Activated naive CD4-positive, alpha-beta T cell treated with anti-CD3 and anti-CD28 coated beads, Interleukin-2, amount 50 U/mL, for 72 hours (primary cell): Measurements from ENCODE around the gene CCDC51. TPM values are rescaled to one million over a fixed set of nuclear protein-coding genes. Genes with fewer than 3 reads are reported as not detected.
A peak's percentile ranks its signal among the peaks of the same experiment; 100 is the strongest.
"Not testable (repeated sequence)": the region's sequence is repeated elsewhere in the genome, so short reads cannot be mapped to it uniquely, and the experiment has no call there.

ENCODE experiments used
- ATAC-seq, 2 donors: fragments of 150-1000 bp; cut with Tn5 transposase; 2 replicates each; pipeline ENCODE4 v1.10.0; 2021; ENCODE audit warnings: mild to moderate bottlenecking in 2 of 2, moderate library complexity in 2 of 2
- DNase-seq, 2 donors: peaks; one replicate each; pipeline ENCODE4 v3.0.0; 2021 to 2022; ENCODE audit warnings: low spot score in 2 of 2
- H3K27ac Mint-ChIP-seq, 2 donors: one replicate each; pipeline ENCODE4 v1.8.0; 2022; ENCODE audit warnings: mild to moderate bottlenecking in 2 of 2, mixed read lengths in 2 of 2
- H3K36me3 Mint-ChIP-seq, 2 donors: one replicate each; pipeline ENCODE4 v1.8.0; 2022; ENCODE audit warnings: mixed read lengths in 2 of 2
- H3K9me3 Mint-ChIP-seq, 2 donors: one replicate each; pipeline ENCODE4 v1.8.0; 2022; ENCODE audit warnings: mixed read lengths in 2 of 2
- total RNA-seq, 2 donors: library from RNA; stranded (reverse); gene quantifications; one replicate each; pipeline ENCODE4 v1.2.3, GENCODE V29; 2022

The CCDC51 gene
- total RNA-seq, 2 donors from 2014 or later = 21.7 to 27.1 TPM

DNA sequence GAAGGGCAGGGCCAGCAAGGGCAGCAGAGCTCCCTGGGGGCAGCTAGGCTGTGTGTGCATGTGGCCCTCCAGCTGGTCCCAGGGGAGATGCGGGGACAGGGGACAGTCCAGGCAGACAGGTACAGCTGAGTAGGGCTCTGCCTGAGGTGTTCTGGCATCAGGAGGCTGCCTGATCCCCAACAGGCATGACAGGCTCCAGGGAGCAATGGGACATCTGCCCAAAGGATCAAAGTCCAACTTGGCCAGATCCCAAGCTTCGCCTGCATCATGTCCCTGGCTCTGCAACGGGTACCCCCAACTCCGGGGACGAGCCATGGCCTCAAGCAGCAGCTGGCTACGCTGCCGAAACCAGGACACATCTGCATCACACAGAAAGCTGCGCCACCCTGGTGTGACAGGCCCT is 28.4 kb upstream of the CCDC51 start:
- no peaks in the 10 kb centered on the region for H3K9me3 Mint-ChIP-seq
- peaks cover 19 to 38% of the 10 kb centered on the region in 2 donors for H3K36me3 Mint-ChIP-seq
- DNase-seq (peak in 1 of 2 donors; percentile 52), ATAC-seq (no peak)
- H3K27ac Mint-ChIP-seq = peak overlapping the region; percentile 96 to 98

GRCh38 chr3:48467473-48468267 is 27.8 kb upstream of the CCDC51 start:
- ATAC-seq (no peak), DNase-seq (peak in 1 of 2 donors; percentile 48)
- peaks cover 19 to 38% of the 10 kb centered on the region in 2 donors for H3K36me3 Mint-ChIP-seq
- H3K9me3 Mint-ChIP-seq = no peaks in the 10 kb centered on the region
- peak overlapping the region; percentile 96 to 98 for H3K27ac Mint-ChIP-seq

GRCh38 chr3:48467110-48467454 is 27.2 kb upstream of the CCDC51 start:
- H3K9me3 Mint-ChIP-seq = no peaks in the 10 kb centered on the region
- ATAC-seq (no peak), DNase-seq (no peak)
- peak overlapping the region; percentile 96 to 98 for H3K27ac Mint-ChIP-seq
- peaks cover 19 to 38% of the 10 kb centered on the region in 2 donors for H3K36me3 Mint-ChIP-seq

DNA sequence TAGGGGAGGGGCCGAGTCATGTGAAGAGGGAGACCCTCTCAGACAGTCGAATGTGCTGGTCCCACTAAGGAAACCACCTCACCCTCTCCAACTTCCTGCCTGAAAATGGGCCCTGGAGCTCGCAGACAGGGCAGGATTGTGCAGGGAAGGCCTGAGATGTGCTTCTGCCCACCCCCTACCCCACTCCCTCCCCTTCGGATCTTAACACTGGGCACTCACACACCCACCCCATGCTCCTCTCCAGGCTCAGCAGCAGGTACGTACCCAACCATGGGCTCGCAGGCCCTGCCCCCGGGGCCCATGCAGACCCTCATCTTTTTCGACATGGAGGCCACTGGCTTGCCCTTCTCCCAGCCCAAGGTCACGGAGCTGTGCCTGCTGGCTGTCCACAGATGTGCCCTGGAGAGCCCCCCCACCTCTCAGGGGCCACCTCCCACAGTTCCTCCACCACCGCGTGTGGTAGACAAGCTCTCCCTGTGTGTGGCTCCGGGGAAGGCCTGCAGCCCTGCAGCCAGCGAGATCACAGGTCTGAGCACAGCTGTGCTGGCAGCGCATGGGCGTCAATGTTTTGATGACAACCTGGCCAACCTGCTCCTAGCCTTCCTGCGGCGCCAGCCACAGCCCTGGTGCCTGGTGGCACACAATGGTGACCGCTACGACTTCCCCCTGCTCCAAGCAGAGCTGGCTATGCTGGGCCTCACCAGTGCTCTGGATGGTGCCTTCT is 26.6 kb upstream of the CCDC51 start:
- peak in 1 of 2 donors; percentile 65 for DNase-seq
- H3K9me3 Mint-ChIP-seq = no peaks in the 10 kb centered on the region
- peaks cover 19 to 38% of the 10 kb centered on the region in 2 donors for H3K36me3 Mint-ChIP-seq
- H3K27ac Mint-ChIP-seq = peak overlapping the region; percentile 96 to 98
- ATAC-seq = peak; percentile 43 to 48

GRCh38 chr3:48465531-48466378 is 25.8 kb upstream of the CCDC51 start:
- ATAC-seq = peak; percentile 93 to 95
- H3K36me3 Mint-ChIP-seq = peaks cover 19 to 38% of the 10 kb centered on the region in 2 donors
- no peaks in the 10 kb centered on the region for H3K9me3 Mint-ChIP-seq
- H3K27ac Mint-ChIP-seq = peak overlapping the region; percentile 96 to 98
- DNase-seq = peak; percentile 81 to 89

DNA sequence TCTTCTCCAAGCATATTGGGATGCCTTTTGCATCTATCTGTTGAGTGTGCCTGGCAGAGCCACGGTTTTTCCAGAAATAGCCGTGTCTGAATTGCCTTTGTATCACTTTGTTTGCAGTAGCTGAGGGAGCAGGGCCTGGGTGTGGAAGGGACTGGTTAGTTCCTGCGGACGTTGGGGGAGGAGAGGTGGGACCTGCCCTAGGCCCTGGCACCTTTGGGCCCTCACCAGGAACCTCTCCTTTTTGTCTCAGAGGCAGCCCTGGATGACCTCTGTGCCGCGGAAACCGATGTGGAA is 25.3 kb upstream of the CCDC51 start:
- H3K9me3 Mint-ChIP-seq = no peaks in the 10 kb centered on the region
- no peak for ATAC-seq
- peaks cover 19 to 35% of the 10 kb centered on the region in 2 donors for H3K36me3 Mint-ChIP-seq
- H3K27ac Mint-ChIP-seq = peak overlapping the region; percentile 96 to 98
- no peak for DNase-seq

DNA sequence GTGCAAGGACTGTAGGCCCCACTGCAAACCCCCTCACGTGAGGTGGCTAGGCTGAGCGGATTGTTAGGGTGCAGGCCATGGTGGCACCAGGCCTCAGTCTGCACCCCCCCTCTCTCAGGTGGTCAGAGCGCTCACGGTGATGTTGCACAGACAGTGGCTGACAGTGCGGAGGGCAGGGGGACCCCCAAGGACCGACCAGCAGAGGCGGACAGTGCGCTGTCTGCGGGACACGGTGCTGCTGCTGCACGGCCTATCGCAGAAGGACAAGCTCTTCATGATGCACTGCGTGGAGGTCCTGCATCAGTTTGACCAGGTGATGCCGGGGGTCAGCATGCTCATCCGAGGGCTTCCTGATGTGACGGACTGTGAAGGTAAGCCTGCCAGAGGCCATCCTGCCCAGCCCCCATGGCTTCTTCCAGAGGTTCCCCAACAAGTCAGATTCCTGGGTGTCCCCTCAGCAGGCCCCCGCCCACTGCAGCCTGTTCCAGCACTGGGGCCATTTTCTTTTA is 24.8 kb upstream of the CCDC51 start:
- Mint-ChIP-seq H3K9me3 (no peaks in the 10 kb centered on the region), H3K27ac (peak overlapping the region in 1 of 2 donors; percentile 98), H3K36me3 (peaks cover 19 to 31% of the 10 kb centered on the region in 2 donors)
- ATAC-seq (no peak), DNase-seq (no peak)

GRCh38 chr3:48463703-48464102 is 23.8 kb upstream of the CCDC51 start:
- ATAC-seq (no peak), DNase-seq (no peak)
- Mint-ChIP-seq H3K9me3 (no peaks in the 10 kb centered on the region), H3K36me3 (peaks cover 19 to 23% of the 10 kb centered on the region in 2 donors), H3K27ac (peak overlapping the region in 1 of 2 donors; percentile 22)

- not testable (repeated sequence) for DNase-seq, ATAC-seq, H3K9me3 Mint-ChIP-seq, H3K27ac Mint-ChIP-seq, H3K36me3 Mint-ChIP-seq
Measured at GRCh38 chr3:48461767-48462166, 21.8 kb upstream of the CCDC51 start.

DNA sequence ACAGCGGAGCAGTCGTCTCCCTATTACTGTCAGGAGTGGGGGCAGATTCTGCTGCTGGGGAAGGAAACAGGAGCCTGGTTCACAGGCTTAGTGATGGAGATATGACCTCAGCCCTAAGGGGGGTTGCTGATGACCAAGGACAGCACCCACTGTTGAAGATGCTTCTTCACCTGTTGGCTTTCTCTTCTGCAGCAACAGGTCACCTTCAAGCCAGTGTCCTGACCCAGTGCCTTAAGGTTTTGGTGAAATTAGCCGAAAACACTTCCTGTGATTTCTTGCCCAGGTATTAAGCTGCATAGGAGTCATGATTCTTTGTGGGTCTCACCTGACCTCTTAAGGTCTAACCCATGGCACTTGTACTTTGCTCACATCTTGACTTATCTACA is 20.6 kb upstream of the CCDC51 start:
- H3K9me3 Mint-ChIP-seq = no peaks in the 10 kb centered on the region
- no peak for DNase-seq
- peak overlapping the region in 1 of 2 donors; percentile 2 for H3K27ac Mint-ChIP-seq
- no peak for ATAC-seq
- no peaks in the 10 kb centered on the region for H3K36me3 Mint-ChIP-seq

- Mint-ChIP-seq H3K36me3 (peaks cover 0 to 3% of the 10 kb centered on the region in 2 donors), H3K9me3 (no peaks in the 10 kb centered on the region)
- DNase-seq = no peak
Measured at GRCh38 chr3:48459773-48460516, 20.0 kb upstream of the CCDC51 start.

GRCh38 chr3:48459331-48459730 is 19.4 kb upstream of the CCDC51 start:
- Mint-ChIP-seq H3K36me3 (peaks cover 0 to 5% of the 10 kb centered on the region in 2 donors), H3K27ac (no peak overlapping the region), H3K9me3 (no peaks in the 10 kb centered on the region)
- DNase-seq (no peak), ATAC-seq (no peak)

More at GRCh38 chr3:48459773-48460516, 20.0 kb upstream of the CCDC51 start:
- H3K27ac Mint-ChIP-seq = no peak overlapping the region
- no peak for ATAC-seq

DNA sequence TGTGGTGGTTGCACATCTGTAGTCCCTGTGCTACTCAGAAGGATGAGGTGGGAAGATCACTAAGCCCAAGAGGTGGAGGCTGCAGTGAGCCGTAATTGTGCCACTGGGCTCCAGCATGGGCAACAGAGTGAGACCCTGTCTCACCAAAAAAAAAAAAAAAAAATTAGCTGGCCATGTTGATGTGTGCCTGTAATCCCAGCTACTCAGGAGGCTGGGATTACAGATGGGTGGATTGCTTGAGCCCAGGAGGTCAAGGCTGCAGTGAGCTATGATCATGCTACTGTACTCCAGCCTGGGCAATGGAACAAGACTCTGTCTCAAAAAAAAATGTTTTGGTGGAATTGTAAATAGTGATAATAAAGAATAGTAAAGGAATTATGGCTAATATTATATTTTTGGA is 16.5 kb upstream of the CCDC51 start:
- H3K36me3 Mint-ChIP-seq = peaks cover 6 to 15% of the 10 kb centered on the region in 2 donors
- ATAC-seq = no peak
- no peak overlapping the region for H3K27ac Mint-ChIP-seq
- H3K9me3 Mint-ChIP-seq = no peaks in the 10 kb centered on the region
- DNase-seq = no peak

- ATAC-seq (no peak), DNase-seq (no peak)
- Mint-ChIP-seq H3K9me3 (no peaks in the 10 kb centered on the region), H3K36me3 (peaks cover 10 to 30% of the 10 kb centered on the region in 2 donors), H3K27ac (no peak overlapping the region)
Measured at GRCh38 chr3:48451270-48451669, 11.4 kb upstream of the CCDC51 start.

GRCh38 chr3:48446425-48447193 is 6.7 kb upstream of the CCDC51 start, which contains the start of gene ATRIP:
TSS of gene ATRIP (plus strand) at chr3:48446737. CDS start at chr3:48446846, 109 bp downstream.
- peak; percentile 97 to 99 for ATAC-seq

More at GRCh38 chr3:48446425-48447193, 6.7 kb upstream of the CCDC51 start, which contains the start of gene ATRIP:
- Mint-ChIP-seq H3K36me3 (peaks cover 7 to 23% of the 10 kb centered on the region in 2 donors), H3K9me3 (no peaks in the 10 kb centered on the region), H3K27ac (peak within 1 kb of the TSS; percentile 90 to 96)
- peak; percentile 87 to 90 for DNase-seq
